Esophagus (tissue), 2 donors: ENCODE data around the gene SIAH3. TPM values are rescaled to one million over a fixed set of nuclear protein-coding genes. Genes with fewer than 3 reads are reported as not detected.
"Not testable (repeated sequence)": the region's sequence is repeated elsewhere in the genome, so short reads cannot be mapped to it uniquely, and the experiment has no call there.

Source experiments
- H3K27ac ChIP-seq, 2 donors: one replicate each; pipeline ENCODE4 v1.5.1; 2013; ENCODE audit warnings: low read depth in 2 of 2, mild to moderate bottlenecking in 2 of 2, inconsistent platforms in 1 of 2, low read length in 1 of 2, moderate library complexity in 1 of 2
- H3K27me3 ChIP-seq, 2 donors: one replicate each; pipeline ENCODE4 v1.6.1; 2013; ENCODE audit warnings: low read length in 2 of 2, control low read depth in 1 of 2, mild to moderate bottlenecking in 1 of 2; ENCODE audit not compliant: insufficient read depth in 2 of 2, control insufficient read depth in 1 of 2
- H3K36me3 ChIP-seq, 2 donors: one replicate each; pipeline ENCODE4 v1.6.1; 2013; ENCODE audit warnings: low read length in 1 of 2; ENCODE audit not compliant: control insufficient read depth in 2 of 2, insufficient read depth in 2 of 2
- H3K4me1 ChIP-seq, 2 donors: one replicate each; pipeline ENCODE4 v1.6.1; 2013; ENCODE audit warnings: low read length in 1 of 2; ENCODE audit not compliant: control insufficient read depth in 2 of 2, insufficient read depth in 2 of 2
- H3K4me3 ChIP-seq, 2 donors: one replicate each; pipeline ENCODE4 v1.5.1; 2013; ENCODE audit warnings: low read length in 2 of 2, mild to moderate bottlenecking in 2 of 2, low read depth in 1 of 2, moderate library complexity in 1 of 2
- H3K9me3 ChIP-seq, 2 donors: one replicate each; pipeline ENCODE4 v1.6.1; 2013; ENCODE audit warnings: mild to moderate bottlenecking in 2 of 2, low read depth in 1 of 2, low read length in 1 of 2, moderate library complexity in 1 of 2; ENCODE audit not compliant: control insufficient read depth in 2 of 2, insufficient read depth in 1 of 2
- WGBS, 2 donors: extraction: QIAGEN DNeasy Blood & Tissue Kit; methylation state at CpG; one replicate each; pipeline ENCODE4 v1.1.7; 2013; 5-methylcytosine and 5-hydroxymethylcytosine counted together
- polyA plus RNA-seq, 2 donors: library from polyadenylated mRNA; stranded (reverse); fragments of 200-250 nt; gene quantifications; one replicate each; pipeline ENCODE4 v1.2.3, GENCODE V29; 2013
- donor health status: healthy with polysubstance abuse.
- donor health status: Bipolar disorder and iron deficiency.

SIAH3 gene
- polyA plus RNA-seq, 2 donors: 0.01 to 0.02 TPM

GRCh38 chr13:45757589-45757988, 94.0 kb downstream of the SIAH3 start:
- 72 to 73% methylated on average over 3 of the region's 3 CpGs for WGBS, 2 donors
- H3K27ac ChIP-seq, H3K9me3 ChIP-seq, H3K36me3 ChIP-seq, H3K4me3 ChIP-seq, H3K27me3 ChIP-seq, H3K4me1 ChIP-seq: not testable (repeated sequence)

DNA sequence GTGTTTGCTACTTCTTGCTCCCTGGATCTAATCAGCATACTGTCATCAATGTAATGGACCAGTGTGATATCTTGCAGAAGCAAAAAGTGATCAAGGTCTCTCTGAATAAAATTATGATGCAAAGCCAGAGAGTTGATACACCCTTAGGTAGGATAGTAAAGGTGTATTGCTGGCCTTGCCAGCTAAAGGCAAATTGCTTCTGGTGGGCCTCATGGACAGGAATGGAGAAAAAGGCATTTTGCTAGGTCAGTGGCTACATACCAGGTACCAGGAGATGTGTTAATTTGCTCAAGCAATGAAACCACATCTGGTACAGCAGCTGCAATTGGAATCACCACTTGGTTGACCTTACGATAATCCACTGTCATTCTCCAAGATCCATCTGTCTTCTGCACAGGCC, 95.1 kb downstream of the SIAH3 start:
- H3K4me1 ChIP-seq, H3K9me3 ChIP-seq, H3K27me3 ChIP-seq, H3K4me3 ChIP-seq, H3K27ac ChIP-seq, H3K36me3 ChIP-seq: not testable (repeated sequence)
- WGBS, 2 donors: 95 to 97% methylated on average over 1 of the region's 1 CpG

- 64 to 89% methylated on average over 1 of the region's 1 CpG for whole genome bisulfite sequencing, 2 donors
Observed at GRCh38 chr13:45752510-45752909, 99.0 kb downstream of the SIAH3 start.

GRCh38 chr13:45751885-45752284, 99.7 kb downstream of the SIAH3 start:
- Histone ChIP-seq H3K4me3 (no peak overlapping the region), H3K27me3 (peaks cover 0 to 2% of the 10 kb centered on the region in 2 donors), H3K36me3 (no peaks in the 10 kb centered on the region), H3K27ac (no peak overlapping the region), H3K9me3 (no peaks in the 10 kb centered on the region), H3K4me1 (no peaks in the 10 kb centered on the region)

More at GRCh38 chr13:45752510-45752909, 99.0 kb downstream of the SIAH3 start:
- H3K27ac ChIP-seq: no peak overlapping the region
- H3K36me3 ChIP-seq: no peaks in the 10 kb centered on the region
- H3K27me3 ChIP-seq: peaks cover 0 to 2% of the 10 kb centered on the region in 2 donors
- no peaks in the 10 kb centered on the region for H3K4me1 ChIP-seq
- H3K9me3 ChIP-seq: no peaks in the 10 kb centered on the region
- no peak overlapping the region for H3K4me3 ChIP-seq

DNA sequence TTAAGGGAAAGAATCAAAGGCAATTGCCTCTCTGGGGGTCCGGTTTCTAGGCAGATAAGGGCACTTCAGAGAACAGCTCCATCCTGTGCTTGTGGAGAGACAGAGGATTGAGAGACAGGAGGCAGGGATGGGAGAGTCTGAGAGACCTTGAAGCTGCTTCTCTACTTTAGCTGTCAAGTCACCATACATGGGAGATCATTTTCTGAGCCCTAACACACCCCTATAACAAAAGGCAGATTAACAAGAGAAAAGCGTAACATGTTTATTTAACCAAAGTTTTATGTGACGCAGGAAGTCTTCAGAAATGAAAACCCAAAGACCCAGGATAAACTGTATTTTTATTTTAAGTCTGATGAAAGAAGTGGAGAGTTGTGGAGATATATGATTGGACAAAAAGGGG, 101.0 kb downstream of the SIAH3 start:
- no peak overlapping the region for H3K4me3 ChIP-seq
- no peaks in the 10 kb centered on the region for H3K4me1 ChIP-seq
- no peak overlapping the region for H3K27ac ChIP-seq
- no peaks in the 10 kb centered on the region for H3K9me3 ChIP-seq
- WGBS, 2 donors: 63 to 65% methylated on average over 3 of the region's 3 CpGs
- H3K27me3 ChIP-seq: peaks cover 0 to 2% of the 10 kb centered on the region in 2 donors
- H3K36me3 ChIP-seq: no peaks in the 10 kb centered on the region

DNA sequence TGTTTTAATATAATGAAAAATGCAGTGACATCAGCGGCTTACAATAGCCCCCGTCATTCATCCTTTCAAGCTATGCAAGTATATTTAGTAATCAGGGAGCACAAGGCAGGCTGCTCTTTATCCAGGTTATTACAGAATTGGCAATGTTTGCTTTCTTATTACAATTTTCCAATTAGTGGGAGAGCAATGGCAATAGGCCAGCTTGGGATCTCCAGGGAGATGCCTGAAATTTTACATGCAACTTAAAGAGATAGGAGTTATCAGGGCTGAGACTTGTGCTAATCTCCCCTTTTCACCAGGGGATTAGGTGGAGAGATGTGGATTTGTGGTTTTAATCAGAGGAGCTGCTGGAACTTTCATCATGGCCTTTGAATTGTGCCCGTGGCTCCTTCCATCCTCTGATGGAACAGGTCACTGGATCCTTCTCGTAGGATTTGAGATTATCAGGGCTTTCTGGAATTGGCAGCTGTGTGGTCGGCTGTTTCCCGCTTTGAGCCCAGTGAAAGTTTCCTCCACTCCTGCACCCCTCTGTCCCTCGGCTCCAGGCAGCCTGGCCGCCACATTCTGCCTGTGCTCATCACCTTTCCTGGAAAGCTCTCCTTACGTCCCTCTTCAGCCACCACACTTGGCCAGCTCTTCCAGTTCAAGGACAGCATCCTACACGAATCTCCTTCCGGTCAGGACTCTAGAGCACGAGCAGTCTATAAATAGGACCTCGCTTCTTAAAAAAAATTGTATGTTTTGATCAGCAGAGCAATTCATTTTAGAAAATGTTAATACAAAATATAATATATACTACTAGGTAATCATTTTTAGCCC, 102.4 kb downstream of the SIAH3 start:
- Histone ChIP-seq H3K27me3 (peaks cover 0 to 2% of the 10 kb centered on the region in 2 donors), H3K27ac (no peak overlapping the region), H3K9me3 (no peaks in the 10 kb centered on the region), H3K4me1 (no peaks in the 10 kb centered on the region), H3K36me3 (no peaks in the 10 kb centered on the region), H3K4me3 (no peak overlapping the region)
- 59 to 64% methylated on average over 13 of the region's 13 CpGs for WGBS, 2 donors

DNA sequence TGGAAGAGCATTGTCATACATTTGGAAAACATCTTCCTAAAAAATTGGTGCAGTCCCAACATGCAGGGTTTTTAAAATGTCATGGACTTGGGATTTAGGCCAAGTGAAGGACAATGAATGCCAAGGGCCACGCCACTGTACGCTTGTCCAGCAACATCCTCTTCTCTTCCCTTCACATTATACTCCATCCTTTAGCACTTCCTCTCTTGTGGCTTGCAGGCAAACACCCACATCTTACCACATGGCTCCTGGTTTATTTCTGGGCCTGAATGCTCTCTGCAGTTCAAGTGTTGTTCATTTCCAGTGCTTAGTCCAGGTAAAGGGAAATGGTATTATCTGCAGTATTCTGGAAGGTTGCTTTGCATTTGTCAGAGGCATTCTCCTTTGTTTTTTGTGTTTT, 104.5 kb downstream of the SIAH3 start:
- no peak overlapping the region for H3K27ac ChIP-seq

DNA sequence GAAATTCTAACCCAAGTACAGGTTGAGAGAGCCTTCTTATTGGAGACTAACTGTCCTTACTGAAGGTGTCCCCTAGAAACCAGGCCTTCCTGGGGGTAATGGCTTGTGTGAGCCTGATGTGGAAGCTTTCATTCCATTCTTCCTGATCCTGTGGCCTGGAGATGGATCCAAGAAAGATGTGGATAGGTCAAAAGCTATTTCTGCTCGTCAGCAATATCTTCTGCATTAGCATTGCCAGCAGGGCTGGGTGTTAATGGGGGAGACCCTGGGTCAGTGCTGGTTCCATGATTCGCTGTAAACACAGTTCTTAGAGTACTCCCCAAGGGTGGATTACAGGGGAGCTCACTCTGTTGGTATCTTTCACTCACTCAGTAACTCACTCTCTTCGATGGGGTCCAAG, 106.6 kb downstream of the SIAH3 start:
- no peak overlapping the region for H3K27ac ChIP-seq
- H3K4me3 ChIP-seq: no peak overlapping the region
- H3K36me3 ChIP-seq: no peaks in the 10 kb centered on the region
- H3K27me3 ChIP-seq: peaks cover 0 to 2% of the 10 kb centered on the region in 2 donors
- H3K4me1 ChIP-seq: no peaks in the 10 kb centered on the region
- H3K9me3 ChIP-seq: no peaks in the 10 kb centered on the region
- WGBS, 2 donors: 79 to 83% methylated on average over 3 of the region's 3 CpGs

More for the DNA sequence above, 104.5 kb downstream of the SIAH3 start:
- Histone ChIP-seq H3K4me3 (no peak overlapping the region), H3K27me3 (peaks cover 0 to 2% of the 10 kb centered on the region in 2 donors), H3K36me3 (no peaks in the 10 kb centered on the region), H3K9me3 (no peaks in the 10 kb centered on the region), H3K4me1 (no peaks in the 10 kb centered on the region)
- WGBS, 2 donors: 52 to 72% methylated on average over 2 of the region's 2 CpGs

GRCh38 chr13:45742985-45743384, 108.6 kb downstream of the SIAH3 start:
- Histone ChIP-seq H3K36me3 (no peaks in the 10 kb centered on the region), H3K27me3 (no peaks in the 10 kb centered on the region), H3K4me3 (no peak overlapping the region), H3K27ac (no peak overlapping the region), H3K9me3 (no peaks in the 10 kb centered on the region), H3K4me1 (no peaks in the 10 kb centered on the region)
- WGBS, 2 donors: 84 to 94% methylated on average over 5 of the region's 5 CpGs

GRCh38 chr13:45737571-45738017, 114.0 kb downstream of the SIAH3 start:
- H3K27ac ChIP-seq: no peak overlapping the region
- H3K27me3 ChIP-seq: no peaks in the 10 kb centered on the region
- 46 to 52% methylated on average over 2 of the region's 2 CpGs for WGBS, 2 donors

More at GRCh38 chr13:45737571-45738017, 114.0 kb downstream of the SIAH3 start:
- Histone ChIP-seq H3K4me3 (no peak overlapping the region), H3K36me3 (no peaks in the 10 kb centered on the region), H3K4me1 (no peaks in the 10 kb centered on the region), H3K9me3 (no peaks in the 10 kb centered on the region)
